Lower leg skin (tissue), 3 donors: ENCODE data around the gene POLA1.

Source experiments
- POLR2A ChIP-seq, 2 donors: fragments of 450-650 bp; IDR thresholded peaks; one replicate each; pipeline ENCODE4 v1.6.1; 2016 to 2017; ENCODE audit warnings: antibody characterized with exemption in 2 of 2, mild to moderate bottlenecking in 1 of 2, moderate library complexity in 1 of 2
- TF ChIP-seq, protein P1 (sequence below), 3 donors: fragments of 450-650 bp; IDR thresholded peaks; one replicate each; pipeline ENCODE4 v1.5.1; 2016; ENCODE audit warnings: antibody characterized with exemption in 3 of 3, mild to moderate bottlenecking in 3 of 3, moderate library complexity in 2 of 3

- TF ChIP-seq, protein P1, sequence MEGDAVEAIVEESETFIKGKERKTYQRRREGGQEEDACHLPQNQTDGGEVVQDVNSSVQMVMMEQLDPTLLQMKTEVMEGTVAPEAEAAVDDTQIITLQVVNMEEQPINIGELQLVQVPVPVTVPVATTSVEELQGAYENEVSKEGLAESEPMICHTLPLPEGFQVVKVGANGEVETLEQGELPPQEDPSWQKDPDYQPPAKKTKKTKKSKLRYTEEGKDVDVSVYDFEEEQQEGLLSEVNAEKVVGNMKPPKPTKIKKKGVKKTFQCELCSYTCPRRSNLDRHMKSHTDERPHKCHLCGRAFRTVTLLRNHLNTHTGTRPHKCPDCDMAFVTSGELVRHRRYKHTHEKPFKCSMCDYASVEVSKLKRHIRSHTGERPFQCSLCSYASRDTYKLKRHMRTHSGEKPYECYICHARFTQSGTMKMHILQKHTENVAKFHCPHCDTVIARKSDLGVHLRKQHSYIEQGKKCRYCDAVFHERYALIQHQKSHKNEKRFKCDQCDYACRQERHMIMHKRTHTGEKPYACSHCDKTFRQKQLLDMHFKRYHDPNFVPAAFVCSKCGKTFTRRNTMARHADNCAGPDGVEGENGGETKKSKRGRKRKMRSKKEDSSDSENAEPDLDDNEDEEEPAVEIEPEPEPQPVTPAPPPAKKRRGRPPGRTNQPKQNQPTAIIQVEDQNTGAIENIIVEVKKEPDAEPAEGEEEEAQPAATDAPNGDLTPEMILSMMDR (IDR thresholded peaks at IDR 0.05) = no peak
- TF ChIP-seq POLR2A (IDR thresholded peaks at IDR 0.05) = no peak
Measured at GRCh38 chrX:24838629-24839028, 144.9 kb downstream of the POLA1 start.
